Effector memory CD4-positive, alpha-beta T cell (primary cell): ENCODE data around the gene ATAD3B.
"Not testable (repeated sequence)": the region's sequence is repeated elsewhere in the genome, so short reads cannot be mapped to it uniquely, and the experiment has no call there.

ENCODE experiments used
- DNase-seq, 3 donors: peaks; one replicate each; pipeline ENCODE4 v3.0.0-alpha.2; 2020
- H3K27ac ChIP-seq: 2 replicates; pipeline ENCODE4 v1.7.0; 2013; ENCODE audit warnings: mild to moderate bottlenecking, low read length, moderate library complexity; ENCODE audit not compliant: insufficient read depth, poor library complexity, severe bottlenecking
- H3K27me3 ChIP-seq: replicated peaks from 2 replicates; pipeline ENCODE4 v1.7.0; 2013; ENCODE audit warnings: mild to moderate bottlenecking, low read length; ENCODE audit not compliant: insufficient read depth, control insufficient read depth, poor library complexity, severe bottlenecking
- H3K36me3 ChIP-seq: 2 replicates; pipeline ENCODE4 v1.7.0; 2013; ENCODE audit warnings: mild to moderate bottlenecking, low read length, moderate library complexity; ENCODE audit not compliant: control insufficient read depth, insufficient read depth
- H3K4me1 ChIP-seq: 2 replicates; pipeline ENCODE4 v1.7.0; 2013; ENCODE audit warnings: low read length, mild to moderate bottlenecking; ENCODE audit not compliant: control insufficient read depth, insufficient read depth, poor library complexity, severe bottlenecking
- H3K4me3 ChIP-seq: 2 replicates; pipeline ENCODE4 v1.7.0; 2013; ENCODE audit warnings: low read length, low read depth, mild to moderate bottlenecking; ENCODE audit not compliant: insufficient read depth, poor library complexity, severe bottlenecking
- H3K9me3 ChIP-seq: 2 replicates; pipeline ENCODE4 v1.7.0; 2013; ENCODE audit warnings: mild to moderate bottlenecking, low read length, moderate library complexity; ENCODE audit not compliant: control insufficient read depth

ATAD3B gene

GRCh38 chr1:1427106-1427819, 44.3 kb upstream of the ATAD3B start:
- Histone ChIP-seq H3K4me3 (no peak overlapping the region), H3K9me3 (no peaks in the 10 kb centered on the region), H3K27me3 (peaks cover 14% of the 10 kb centered on the region), H3K27ac (no peak overlapping the region), H3K4me1 (peaks cover 7% of the 10 kb centered on the region), H3K36me3 (no peaks in the 10 kb centered on the region)
- no peak for DNase-seq

DNA sequence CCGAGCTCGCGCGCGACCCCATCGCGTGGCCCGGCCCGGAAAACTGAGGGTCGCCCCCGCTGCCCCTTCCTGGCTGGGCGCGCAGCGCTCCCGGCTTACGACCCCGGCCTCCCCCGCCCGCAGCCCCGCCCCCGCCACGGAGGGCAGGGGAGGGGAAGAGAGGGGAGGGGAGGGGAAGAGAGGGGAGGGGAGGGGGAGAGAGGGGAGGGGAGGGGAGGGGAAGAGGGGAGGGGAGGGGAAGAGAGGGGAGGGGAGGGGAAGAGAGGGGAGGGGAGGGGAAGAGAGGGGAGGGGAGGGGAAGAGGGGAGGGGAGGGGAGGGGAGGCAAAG, 43.8 kb upstream of the ATAD3B start:
- Histone ChIP-seq H3K9me3 (no peaks in the 10 kb centered on the region), H3K4me1 (peaks cover 7% of the 10 kb centered on the region), H3K27me3 (peaks cover 17% of the 10 kb centered on the region), H3K4me3 (no peak overlapping the region), H3K36me3 (no peaks in the 10 kb centered on the region), H3K27ac (no peak overlapping the region)
- no peak for DNase-seq

DNA sequence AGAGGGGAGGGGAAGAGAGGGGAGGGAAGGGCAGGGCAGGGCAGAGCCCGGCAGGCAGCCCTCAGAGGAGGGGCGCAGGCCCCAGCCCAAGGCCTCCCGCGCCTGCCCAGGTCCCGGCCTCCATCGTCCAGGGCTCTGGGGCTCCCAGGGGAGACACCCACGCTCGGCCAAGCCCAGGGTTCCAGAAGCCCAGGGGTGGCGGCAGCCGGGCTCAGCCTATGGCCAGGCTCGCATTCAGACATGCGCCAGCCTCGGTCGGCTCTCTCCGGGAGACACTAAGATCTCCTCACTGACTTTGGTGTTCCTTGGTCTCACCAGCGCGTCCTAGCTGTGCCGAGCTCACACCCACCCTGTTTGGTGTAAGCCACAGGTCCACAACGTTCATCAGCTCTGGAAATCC, 43.4 kb upstream of the ATAD3B start:
- Histone ChIP-seq H3K4me3 (no peak overlapping the region), H3K36me3 (no peaks in the 10 kb centered on the region), H3K27me3 (peaks cover 14% of the 10 kb centered on the region), H3K27ac (no peak overlapping the region), H3K9me3 (no peaks in the 10 kb centered on the region), H3K4me1 (peaks cover 7% of the 10 kb centered on the region)
- no peak for DNase-seq

DNA sequence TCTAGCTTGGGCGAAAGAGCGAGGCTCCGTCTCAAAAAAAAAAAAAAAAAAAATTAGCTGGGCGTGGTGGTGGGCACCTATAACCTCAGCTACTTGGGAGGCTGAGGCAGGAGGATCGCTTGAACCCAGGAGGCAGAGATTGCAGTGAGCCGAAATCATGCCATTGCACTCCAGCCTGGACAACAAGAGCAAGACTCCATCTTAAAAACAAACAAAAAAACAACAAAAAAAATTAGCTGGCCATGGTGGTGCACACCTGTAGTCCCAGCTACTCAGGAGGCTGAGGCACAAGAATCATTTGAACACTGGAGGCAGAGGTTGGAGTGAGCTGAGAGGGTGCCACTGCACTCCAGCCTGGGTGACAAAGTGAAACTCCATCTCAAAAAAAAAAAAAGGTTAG, 42.6 kb upstream of the ATAD3B start:
- not testable (repeated sequence) for DNase-seq, H3K4me1 ChIP-seq, H3K27ac ChIP-seq, H3K9me3 ChIP-seq, H3K4me3 ChIP-seq, H3K36me3 ChIP-seq
- H3K27me3 ChIP-seq = peaks cover 14% of the 10 kb centered on the region

DNA sequence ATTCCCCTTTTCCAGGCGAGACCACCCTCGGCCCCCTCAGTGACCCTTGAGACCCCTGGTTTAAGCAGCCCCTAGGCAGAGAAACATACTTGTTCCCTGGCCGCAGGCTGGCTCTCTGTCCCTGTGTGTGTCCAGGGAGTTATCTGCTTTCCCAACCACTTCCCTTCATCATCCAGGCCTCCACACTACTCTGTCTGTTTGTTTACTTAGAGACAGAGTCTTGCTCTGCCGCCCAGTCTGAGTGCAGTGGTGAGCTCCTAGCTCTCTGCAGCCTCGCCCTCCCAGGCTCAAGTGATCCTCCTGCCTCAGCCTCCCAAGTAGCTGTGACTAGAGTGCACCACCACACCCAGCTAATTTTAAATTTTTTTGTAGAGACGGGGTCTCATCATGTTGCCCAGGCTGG, 41.9 kb upstream of the ATAD3B start:
- Histone ChIP-seq H3K4me1 (peaks cover 7% of the 10 kb centered on the region), H3K36me3 (no peaks in the 10 kb centered on the region), H3K27me3 (peaks cover 17% of the 10 kb centered on the region), H3K4me3 (no peak overlapping the region), H3K27ac (no peak overlapping the region), H3K9me3 (no peaks in the 10 kb centered on the region)
- no peak for DNase-seq

- Histone ChIP-seq H3K4me1 (peaks cover 7% of the 10 kb centered on the region), H3K4me3 (no peak overlapping the region), H3K36me3 (no peaks in the 10 kb centered on the region), H3K27ac (no peak overlapping the region), H3K9me3 (no peaks in the 10 kb centered on the region), H3K27me3 (peaks cover 24% of the 10 kb centered on the region)
- no peak for DNase-seq
These were observed 41.2 kb upstream of the ATAD3B start for GRCh38 chr1:1430114-1430982.

DNA sequence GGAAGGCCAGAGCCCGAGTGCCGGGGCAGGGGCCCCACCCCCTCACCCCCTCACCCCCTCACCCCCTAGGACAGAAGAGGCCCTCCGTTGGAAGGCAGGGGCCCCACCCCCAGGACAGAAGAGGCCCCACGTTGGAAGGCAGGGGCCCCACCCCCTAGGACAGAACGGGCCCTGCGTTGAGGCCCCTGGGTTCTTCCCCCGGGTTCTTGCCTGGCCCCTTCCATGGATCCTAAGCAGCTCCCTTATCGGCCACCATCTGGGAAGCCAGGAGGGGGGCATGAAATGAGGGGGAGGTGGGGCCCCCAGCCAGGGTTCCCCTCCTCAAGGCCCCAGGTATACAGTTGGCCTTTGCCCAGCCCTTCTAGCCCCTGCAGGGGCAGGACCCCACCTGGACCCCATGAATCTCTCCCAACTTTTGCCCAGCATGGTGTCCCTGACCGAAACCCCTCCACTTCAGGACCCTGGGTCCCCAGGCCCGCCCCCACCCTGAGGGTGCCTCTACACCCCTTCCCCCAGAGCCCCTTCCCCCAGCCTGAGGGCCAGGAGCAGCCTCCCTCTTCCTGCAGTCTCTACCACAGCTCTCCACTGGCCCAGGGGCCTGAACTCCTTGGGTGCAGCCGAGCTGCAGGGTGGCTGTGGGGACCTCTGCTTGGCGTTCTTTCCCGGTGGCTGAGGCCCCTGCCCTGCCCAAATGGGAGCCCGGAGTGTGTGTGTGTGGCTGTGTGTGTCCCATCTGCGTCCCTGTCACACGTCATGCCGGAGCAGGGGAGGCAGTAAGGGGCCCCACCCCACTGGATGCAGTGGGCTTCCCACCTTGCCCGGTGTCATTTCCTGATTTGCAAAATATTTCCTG, 40.3 kb upstream of the ATAD3B start:
- peaks cover 12% of the 10 kb centered on the region for H3K4me1 ChIP-seq
- H3K36me3 ChIP-seq = no peaks in the 10 kb centered on the region
- peaks cover 29% of the 10 kb centered on the region for H3K27me3 ChIP-seq
- H3K9me3 ChIP-seq = no peaks in the 10 kb centered on the region
- no peak overlapping the region for H3K27ac ChIP-seq
- DNase-seq = no peak
- H3K4me3 ChIP-seq = no peak overlapping the region

DNA sequence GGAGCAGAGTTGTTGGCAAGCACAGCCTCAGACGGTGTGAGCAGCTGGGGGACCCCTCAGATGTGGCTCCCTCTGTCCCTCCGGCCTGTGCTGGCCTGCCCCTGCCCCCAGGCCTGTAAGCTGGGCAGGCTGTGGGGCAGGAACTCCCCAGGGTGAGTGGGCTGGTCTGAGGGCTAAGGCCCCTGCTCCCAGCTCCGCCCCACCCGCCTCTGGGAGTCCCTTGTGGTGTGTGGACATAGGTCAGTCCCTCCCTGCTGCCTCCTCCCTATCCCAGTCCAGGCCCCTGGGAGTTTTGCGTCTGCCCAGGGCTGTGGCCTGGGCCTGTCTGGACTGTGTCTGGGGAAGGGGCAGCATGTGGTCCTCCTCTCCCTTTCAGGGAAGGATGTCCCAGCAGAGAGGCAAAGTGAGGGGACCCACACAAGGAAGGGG, 39.7 kb upstream of the ATAD3B start:
- no peak for DNase-seq
- H3K4me3 ChIP-seq = no peak overlapping the region
- peaks cover 28% of the 10 kb centered on the region for H3K27me3 ChIP-seq
- peaks cover 12% of the 10 kb centered on the region for H3K4me1 ChIP-seq
- no peaks in the 10 kb centered on the region for H3K36me3 ChIP-seq
- no peak overlapping the region for H3K27ac ChIP-seq
- no peaks in the 10 kb centered on the region for H3K9me3 ChIP-seq

DNA sequence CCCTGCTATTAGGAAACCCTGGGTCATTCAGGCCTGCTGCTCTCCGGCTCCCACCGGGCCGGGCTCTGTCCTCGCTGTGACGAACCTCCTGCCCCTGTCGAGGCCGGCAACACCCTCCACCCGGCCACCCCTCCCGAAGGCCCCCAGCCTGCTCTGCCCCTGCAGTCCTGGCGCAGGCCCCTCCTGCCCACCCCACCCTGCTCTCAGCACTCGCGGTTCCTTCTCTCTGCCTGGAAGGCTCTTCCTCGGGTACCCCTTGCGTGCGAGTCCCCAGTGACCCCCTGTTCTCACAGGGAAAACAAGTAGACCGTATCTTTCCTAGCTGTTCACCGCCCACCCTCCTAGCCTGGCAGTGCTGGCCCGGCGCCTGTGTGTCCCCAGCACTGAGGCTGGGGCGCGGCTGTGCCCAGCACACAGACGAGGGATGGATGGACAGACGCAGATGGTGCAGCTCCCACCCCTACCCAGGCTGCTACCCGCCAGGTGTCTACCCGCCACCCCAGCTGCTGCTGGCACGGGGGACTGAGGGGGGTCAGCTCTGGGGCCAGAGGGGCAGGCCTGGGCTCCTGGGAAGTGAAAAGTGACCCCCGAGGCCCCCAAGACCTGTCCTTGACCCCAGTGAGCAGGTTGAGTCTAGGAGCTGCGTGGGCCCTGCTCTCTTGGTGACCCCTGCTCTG, 39.2 kb upstream of the ATAD3B start:
- Histone ChIP-seq H3K36me3 (no peaks in the 10 kb centered on the region), H3K27me3 (peaks cover 30% of the 10 kb centered on the region), H3K4me1 (peaks cover 9% of the 10 kb centered on the region), H3K9me3 (no peaks in the 10 kb centered on the region), H3K4me3 (no peak overlapping the region), H3K27ac (no peak overlapping the region)
- no peak for DNase-seq
